Peyer's patch (tissue), 4 donors: ENCODE data around the gene PRELID2. TPM values are rescaled to one million over a fixed set of nuclear protein-coding genes. Genes with fewer than 3 reads are reported as not detected.

ENCODE experiments used
- DNase-seq, 3 donors: peaks; one replicate each; pipeline ENCODE4 v3.0.0-alpha.2; 2017 to 2019
- H3K27ac ChIP-seq, 4 donors: fragments of 200-600 bp; sonication (generic); one replicate each; pipeline ENCODE4 v1.5.1; 2016 to 2019
- H3K27me3 ChIP-seq, 2 donors: fragments of 200-600 bp; sonication (generic); one replicate each; pipeline ENCODE4 v1.5.1; 2019
- H3K36me3 ChIP-seq, 3 donors: fragments of 200-600 bp; sonication (generic); one replicate each; pipeline ENCODE4 v1.5.1; 2016 to 2019
- H3K4me1 ChIP-seq, 4 donors: fragments of 200-600 bp; sonication (generic); one replicate each; pipeline ENCODE4 v1.5.1; 2016 to 2019
- H3K4me3 ChIP-seq, 4 donors: fragments of 200-600 bp; sonication (generic); 1 replicate in 3 of 4; 2 replicates in 1 of 4; pipeline ENCODE4 v1.5.1; 2016 to 2019; ENCODE audit warnings: mild to moderate bottlenecking in 1 of 4
- H3K9me3 ChIP-seq, 4 donors: fragments of 200-600 bp; sonication (generic); one replicate each; pipeline ENCODE4 v1.5.1; 2016 to 2019; ENCODE audit warnings: mild to moderate bottlenecking in 1 of 4
- CTCF ChIP-seq, 6 experiments: fragments of 450-650 bp in 4 of 6; fragments of 200-600 bp in 2 of 6; sonication (generic) in 1 of 6; IDR thresholded peaks; one replicate each; pipeline ENCODE4 v1.5.1; 2017 to 2019; ENCODE audit warnings: antibody characterized with exemption in 6 of 6, mild to moderate bottlenecking in 3 of 6, moderate library complexity in 1 of 6
- POLR2A ChIP-seq, 2 donors: fragments of 450-650 bp; IDR thresholded peaks; one replicate each; pipeline ENCODE4 v1.5.1; 2017; ENCODE audit warnings: antibody characterized with exemption in 2 of 2, mild to moderate bottlenecking in 2 of 2, moderate library complexity in 2 of 2
- total RNA-seq, 4 donors: library from RNA; depleted of rRNA; stranded (reverse); fragments of >200 nt; gene quantifications; one replicate each; pipeline ENCODE4 v1.1.0, GENCODE V29; 2016

Gene PRELID2
- total RNA-seq, 4 donors from 2014 or later = 81.7 to 194 (median 104) TPM

- H3K4me1 ChIP-seq = peaks cover 0 to 23% (median 2%) of the 10 kb centered on the region in 4 donors
These were observed 21.2 kb upstream of the PRELID2 start for GRCh38 chr5:145856285-145856818.

GRCh38 chr5:145855763-145856267 is 20.7 kb upstream of the PRELID2 start:
- DNase-seq = no peak
- Histone ChIP-seq H3K9me3 (no peaks in the 10 kb centered on the region), H3K36me3 (no peaks in the 10 kb centered on the region), H3K4me3 (peak overlapping the region in 1 of 4 donors; percentile 29), H3K4me1 (peaks cover 0 to 23% (median 2%) of the 10 kb centered on the region in 4 donors), H3K27ac (peak overlapping the region in 3 of 4 donors; percentile 35 to 77 (median 76)), H3K27me3 (no peaks in the 10 kb centered on the region)
- TF ChIP-seq CTCF (IDR thresholded peaks at IDR 0.05) = no peak
- no peak for TF ChIP-seq POLR2A (IDR thresholded peaks at IDR 0.05)

More at GRCh38 chr5:145856285-145856818, 21.2 kb upstream of the PRELID2 start:
- H3K27me3 ChIP-seq = no peaks in the 10 kb centered on the region
- peak in 2 of 3 donors; percentile 55 to 57 for DNase-seq
- H3K27ac ChIP-seq = peak overlapping the region in 3 of 4 donors; percentile 35 to 77 (median 76)
- no peaks in the 10 kb centered on the region for H3K9me3 ChIP-seq
- peak overlapping the region in 3 of 4 donors; percentile 8 to 29 (median 23) for H3K4me3 ChIP-seq
- TF ChIP-seq CTCF (IDR thresholded peaks at IDR 0.05) = no peak
- no peak for TF ChIP-seq POLR2A (IDR thresholded peaks at IDR 0.05)
- H3K36me3 ChIP-seq = no peaks in the 10 kb centered on the region

GRCh38 chr5:145854651-145855258 is 19.6 kb upstream of the PRELID2 start:
- H3K9me3 ChIP-seq = no peaks in the 10 kb centered on the region
- DNase-seq = peak in 2 of 3 donors; percentile 73
- H3K27ac ChIP-seq = peak overlapping the region in 3 of 4 donors; percentile 20 to 80 (median 77)
- H3K36me3 ChIP-seq = no peaks in the 10 kb centered on the region
- peak overlapping the region in 1 of 4 donors; percentile 2 for H3K4me3 ChIP-seq
- H3K4me1 ChIP-seq = peaks cover 0 to 23% (median 2%) of the 10 kb centered on the region in 4 donors
- no peak for TF ChIP-seq CTCF (IDR thresholded peaks at IDR 0.05)
- peak in 1 of 2 donors; percentile 55 for TF ChIP-seq POLR2A (IDR thresholded peaks at IDR 0.05)
- H3K27me3 ChIP-seq = no peaks in the 10 kb centered on the region

- H3K27ac ChIP-seq = peak overlapping the region in 3 of 4 donors; percentile 20 to 80 (median 77)
- H3K36me3 ChIP-seq = no peaks in the 10 kb centered on the region
- peaks cover 0 to 23% (median 2%) of the 10 kb centered on the region in 4 donors for H3K4me1 ChIP-seq
- H3K9me3 ChIP-seq = no peaks in the 10 kb centered on the region
- no peaks in the 10 kb centered on the region for H3K27me3 ChIP-seq
- DNase-seq = no peak
- peak overlapping the region in 1 of 4 donors; percentile 2 for H3K4me3 ChIP-seq
- TF ChIP-seq POLR2A (IDR thresholded peaks at IDR 0.05) (no peak), CTCF (IDR thresholded peaks at IDR 0.05) (no peak)
These were observed 18.7 kb upstream of the PRELID2 start for GRCh38 chr5:145853781-145854376.

- TF ChIP-seq CTCF (IDR thresholded peaks at IDR 0.05) = no peak
- no peak for TF ChIP-seq POLR2A (IDR thresholded peaks at IDR 0.05)
- Histone ChIP-seq H3K27ac (peak overlapping the region in 2 of 4 donors; percentile 77 to 80), H3K9me3 (no peaks in the 10 kb centered on the region), H3K4me1 (peaks cover 0 to 23% (median 2%) of the 10 kb centered on the region in 4 donors), H3K4me3 (no peak overlapping the region), H3K36me3 (no peaks in the 10 kb centered on the region), H3K27me3 (no peaks in the 10 kb centered on the region)
- DNase-seq = no peak
These were observed 17.8 kb upstream of the PRELID2 start for GRCh38 chr5:145852990-145853389.
